ENCODE results near the gene SMG6.
"Not testable (repeated sequence)": the region's sequence is repeated elsewhere in the genome, so short reads cannot be mapped to it uniquely, and the experiment has no call there.

The SMG6 gene

DNA sequence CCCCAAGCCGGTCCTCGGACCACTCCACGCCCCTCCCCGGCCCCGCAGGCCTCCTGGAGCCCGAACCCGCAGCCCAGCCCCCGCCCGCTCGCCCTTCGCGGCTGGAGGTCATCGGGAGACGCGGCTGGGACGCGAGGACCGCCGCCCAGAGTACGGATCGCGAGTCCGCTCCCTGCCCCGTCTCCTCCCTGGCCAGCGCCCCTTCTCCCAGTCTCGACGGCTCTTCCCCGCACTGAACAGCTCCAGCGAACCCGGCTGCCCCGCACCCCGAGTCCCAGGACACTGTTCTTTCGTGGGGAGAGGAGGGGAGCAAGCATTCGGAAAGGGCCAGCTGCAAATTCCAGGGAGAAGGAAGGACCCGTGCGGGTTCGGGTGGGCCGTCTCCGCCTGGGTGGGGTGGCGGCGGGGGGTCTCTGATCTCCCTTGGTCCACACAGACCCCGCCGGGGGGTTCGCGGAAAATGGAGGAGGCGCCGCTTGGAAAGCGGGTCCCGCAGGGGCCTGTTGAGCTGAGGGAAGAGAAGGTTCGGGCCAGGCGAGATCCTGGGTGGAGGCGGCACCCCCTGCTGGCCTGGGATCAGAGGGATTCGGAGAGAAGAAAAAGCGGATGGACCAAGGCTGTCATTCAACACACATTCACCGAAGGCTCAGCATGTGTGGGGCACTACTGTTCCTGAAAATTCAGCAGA lies 277.8 kb downstream of the SMG6 start:
- no peak for DNase-seq (ENCODE audit: low read depth)

DNA sequence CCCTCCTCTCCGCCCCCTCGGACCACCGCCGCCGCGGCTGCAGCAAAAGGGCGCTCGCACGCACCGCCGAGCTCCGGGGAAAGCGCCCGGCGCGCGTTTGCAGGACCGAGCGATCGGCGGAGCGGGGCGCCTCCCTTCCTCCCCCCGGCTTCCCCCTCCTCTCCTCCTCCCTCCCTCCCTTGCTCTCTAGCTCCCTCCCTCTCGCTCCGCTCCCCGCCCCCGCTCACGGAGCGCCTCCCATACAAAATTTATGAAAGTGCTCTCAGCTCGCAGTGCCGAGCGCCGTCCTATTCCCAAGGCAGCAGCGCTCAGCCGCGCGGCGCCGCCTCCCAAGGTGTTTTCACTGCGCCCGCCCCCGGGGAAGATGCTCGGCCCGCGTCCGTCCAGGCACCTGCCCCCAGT lies 278.4 kb downstream of the SMG6 start, which contains the start of gene RTN4RL1:
Gene RTN4RL1 (minus strand): TSS at position 115 of the 402 bp plus-strand sequence. CDS start 469 bp downstream, outside the sequence.
- DNase-seq (ENCODE audit: low read depth): no peak

DNA sequence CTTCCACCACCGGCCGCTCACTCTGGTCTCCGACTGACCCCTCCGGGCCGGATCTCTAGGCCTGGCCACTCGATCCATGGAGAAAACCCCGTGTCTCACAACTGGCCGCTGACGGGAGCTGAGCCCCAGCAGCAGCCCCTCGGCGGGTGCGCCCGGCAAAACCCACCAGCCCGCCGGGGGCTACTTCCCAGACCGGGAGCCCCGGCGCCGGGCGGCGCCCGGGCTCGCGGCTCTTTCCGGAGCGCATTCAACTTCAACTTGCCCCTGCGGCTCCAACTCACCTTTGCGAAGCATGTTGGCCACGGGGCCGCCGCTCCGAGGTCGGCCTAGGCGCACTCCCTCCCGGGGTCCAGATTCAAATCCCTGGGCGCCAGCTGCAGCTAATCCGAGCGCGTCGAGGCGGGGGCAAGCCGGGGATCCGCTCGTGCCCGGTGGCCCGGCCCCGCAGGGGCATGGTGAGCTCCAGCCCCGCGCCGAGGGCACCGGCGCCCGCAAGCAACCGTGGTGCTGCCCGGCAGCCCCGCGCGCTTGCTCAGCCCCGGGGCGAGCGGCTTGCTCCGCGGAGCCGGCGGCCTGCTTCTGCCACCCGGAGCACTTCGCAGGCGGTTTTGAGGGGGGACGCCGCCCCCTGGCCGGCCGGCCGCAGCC lies 278.9 kb downstream of the SMG6 start:
- no peak for DNase-seq (ENCODE audit: low read depth)

DNA sequence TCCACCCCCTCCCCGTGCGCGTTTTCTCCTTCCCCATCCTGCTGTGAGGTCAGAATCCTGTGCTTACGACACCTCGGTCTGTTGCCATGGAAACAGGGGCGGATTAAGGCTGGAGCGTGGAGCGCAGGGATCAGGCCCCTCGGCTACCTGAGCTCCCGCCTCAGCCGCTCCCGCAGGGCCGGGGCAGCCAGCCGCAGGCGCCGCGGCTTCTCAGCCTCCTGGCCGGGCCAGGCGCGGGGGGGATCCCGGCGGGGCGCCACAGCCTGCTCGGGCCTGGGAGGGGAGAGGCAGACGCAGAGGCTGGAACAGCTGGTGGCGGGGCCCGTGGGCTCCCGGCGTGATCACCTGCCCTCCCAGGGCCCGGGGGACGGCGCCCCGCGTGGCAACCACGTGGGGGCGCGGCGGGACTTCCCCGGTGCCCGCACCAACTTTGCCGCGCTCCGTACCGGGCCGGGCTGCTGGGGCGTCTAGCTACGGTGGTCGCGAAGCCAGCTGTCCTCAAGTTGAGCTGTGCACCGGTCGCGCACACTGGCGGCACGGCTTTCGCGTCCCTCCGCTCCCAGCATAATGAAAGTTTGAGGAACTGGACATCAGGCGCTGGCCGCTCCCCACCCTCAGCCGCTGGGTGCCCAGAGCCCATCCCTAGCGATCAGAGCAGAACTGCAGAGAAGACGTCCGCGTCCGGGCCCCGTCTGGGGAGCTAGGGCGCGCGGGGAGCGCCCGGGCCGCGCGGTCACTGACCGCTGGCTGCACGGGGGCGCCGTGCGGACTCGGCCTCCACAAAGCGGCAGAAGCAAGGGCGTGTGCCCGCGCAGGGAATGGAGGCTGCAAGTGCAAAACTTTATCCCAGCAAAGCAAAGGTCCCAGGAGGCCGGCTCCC lies 279.7 kb downstream of the SMG6 start:
- DNase-seq (ENCODE audit: low read depth): no peak

DNA sequence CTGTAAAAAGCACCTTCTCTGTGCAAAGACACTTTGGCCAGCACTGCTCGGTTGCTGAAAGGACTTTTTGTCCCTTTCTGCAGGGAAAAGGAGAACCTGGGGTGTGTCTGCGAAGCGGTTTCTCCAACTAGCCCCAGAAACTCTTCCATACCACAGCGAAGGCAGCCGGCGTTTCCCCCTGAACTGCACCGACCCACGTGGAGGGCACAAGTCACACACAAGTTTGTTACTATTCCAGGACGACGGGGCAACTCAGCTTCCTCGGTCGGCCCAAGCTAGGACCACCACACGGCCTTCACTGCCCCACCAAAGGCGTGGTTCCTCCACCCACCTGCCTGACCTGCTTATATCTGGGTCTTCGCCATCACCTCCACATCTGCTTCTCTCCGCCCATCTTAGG lies 280.3 kb downstream of the SMG6 start:
- DNase-seq (ENCODE audit: low read depth): no peak

DNA sequence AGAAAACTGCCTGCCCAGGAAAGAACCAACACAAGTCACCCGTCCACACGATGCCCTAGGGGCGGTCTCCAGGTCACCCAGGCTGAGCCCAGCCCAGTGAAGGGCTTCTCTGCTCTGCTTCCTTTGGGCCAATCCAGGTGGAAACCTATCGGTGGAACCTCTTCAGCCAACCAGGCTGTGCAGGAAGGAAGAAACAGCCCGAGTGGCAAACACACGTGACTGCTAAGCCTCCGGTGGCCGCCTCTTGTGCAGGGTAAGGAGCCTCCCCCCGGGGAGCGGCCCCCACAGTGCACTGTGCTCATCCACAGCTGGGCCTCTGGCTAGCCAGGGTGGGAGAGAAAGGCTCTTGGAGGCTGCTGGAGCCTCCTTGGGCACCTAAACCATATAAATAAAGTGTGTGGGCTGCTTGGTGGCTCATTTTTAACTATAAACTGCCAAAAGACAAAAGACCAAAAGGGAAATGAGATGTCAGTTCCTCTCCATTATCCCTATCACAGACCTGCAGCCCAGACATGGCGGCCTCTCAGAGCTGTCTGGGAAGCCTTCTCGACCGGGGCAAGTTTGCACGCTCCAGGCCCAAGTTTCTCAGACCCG lies 280.8 kb downstream of the SMG6 start:
- no peak for DNase-seq (ENCODE audit: low read depth)

DNA sequence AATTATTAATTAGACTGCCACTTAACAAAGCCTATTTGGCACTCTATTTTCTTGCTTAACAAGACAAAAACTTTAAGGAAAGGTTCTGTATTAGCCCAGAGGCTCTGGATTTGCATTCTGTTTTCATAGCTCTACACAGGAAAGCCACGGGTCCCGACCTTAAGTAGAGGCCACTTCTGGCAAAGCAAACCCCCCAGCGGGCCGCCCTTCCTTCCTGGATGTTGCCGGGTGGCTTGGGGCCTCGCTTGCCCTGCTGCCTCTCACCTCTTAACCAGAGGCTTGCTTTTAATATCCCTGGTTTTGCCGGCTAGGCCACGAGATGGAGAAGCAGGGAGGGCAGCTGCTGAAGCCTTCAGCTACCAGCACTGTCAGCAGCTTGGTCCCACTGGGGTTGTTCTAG lies 282.9 kb downstream of the SMG6 start:
- DNase-seq (ENCODE audit: low read depth): no peak

DNA sequence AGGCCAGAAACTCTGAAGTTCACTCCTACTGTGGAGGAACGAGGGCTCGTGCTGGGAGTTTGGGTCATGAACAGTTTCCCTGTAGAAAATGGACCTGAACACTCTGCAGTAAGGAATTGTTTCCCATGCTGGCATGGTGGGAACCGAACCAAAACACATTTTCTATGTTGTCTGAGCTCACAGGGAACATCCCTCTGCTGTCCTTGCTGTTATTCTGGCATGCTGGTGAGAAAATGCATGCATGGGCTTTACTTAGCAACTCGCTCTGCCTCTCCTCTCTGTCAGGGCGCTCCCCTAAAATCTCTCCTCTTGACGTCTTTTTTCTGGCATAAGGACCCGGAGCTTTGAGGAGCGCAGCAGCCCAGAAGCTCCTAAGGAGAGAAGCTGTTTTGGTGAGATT lies 283.9 kb downstream of the SMG6 start:
- no peak for DNase-seq (ENCODE audit: low read depth)

DNA sequence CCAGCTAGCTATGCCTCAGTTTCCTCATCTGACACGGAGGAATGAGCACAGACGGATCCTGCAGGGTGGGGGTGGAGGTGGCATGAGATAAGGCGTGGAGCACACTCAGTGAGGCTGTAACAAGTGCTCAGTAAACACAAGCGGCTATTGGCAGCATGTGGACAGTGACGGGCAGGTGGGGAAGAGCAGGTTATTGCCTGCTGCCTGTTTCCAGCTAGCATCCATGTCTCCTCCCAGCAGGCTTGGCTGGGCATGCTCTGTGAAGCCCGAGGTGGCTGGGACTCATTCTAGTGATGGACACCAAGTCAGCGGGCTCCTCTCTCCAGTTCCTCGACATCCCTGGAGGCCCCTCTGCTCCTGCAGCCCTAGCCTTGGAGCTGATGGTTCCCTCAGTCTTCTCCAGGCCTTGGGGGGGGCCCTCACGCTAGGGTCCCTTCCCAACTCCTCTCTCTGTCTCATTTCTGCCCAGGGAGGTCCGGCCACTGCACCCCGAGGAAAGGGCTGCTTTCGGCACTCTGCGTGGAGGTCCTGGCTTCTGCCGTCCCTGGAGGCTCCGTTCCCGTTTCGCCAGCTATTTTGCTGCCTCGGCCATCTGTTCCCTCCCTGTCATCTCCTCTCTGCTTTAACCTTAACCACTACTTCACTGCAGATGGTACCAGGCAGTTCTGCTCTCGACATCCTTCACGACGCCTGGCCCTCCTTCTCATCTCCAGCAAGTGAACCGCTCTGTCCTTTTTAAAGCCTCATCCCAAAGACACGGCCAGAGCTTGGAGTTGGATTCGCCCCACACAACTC lies 284.7 kb downstream of the SMG6 start:
- DNase-seq (ENCODE audit: low read depth): no peak

DNA sequence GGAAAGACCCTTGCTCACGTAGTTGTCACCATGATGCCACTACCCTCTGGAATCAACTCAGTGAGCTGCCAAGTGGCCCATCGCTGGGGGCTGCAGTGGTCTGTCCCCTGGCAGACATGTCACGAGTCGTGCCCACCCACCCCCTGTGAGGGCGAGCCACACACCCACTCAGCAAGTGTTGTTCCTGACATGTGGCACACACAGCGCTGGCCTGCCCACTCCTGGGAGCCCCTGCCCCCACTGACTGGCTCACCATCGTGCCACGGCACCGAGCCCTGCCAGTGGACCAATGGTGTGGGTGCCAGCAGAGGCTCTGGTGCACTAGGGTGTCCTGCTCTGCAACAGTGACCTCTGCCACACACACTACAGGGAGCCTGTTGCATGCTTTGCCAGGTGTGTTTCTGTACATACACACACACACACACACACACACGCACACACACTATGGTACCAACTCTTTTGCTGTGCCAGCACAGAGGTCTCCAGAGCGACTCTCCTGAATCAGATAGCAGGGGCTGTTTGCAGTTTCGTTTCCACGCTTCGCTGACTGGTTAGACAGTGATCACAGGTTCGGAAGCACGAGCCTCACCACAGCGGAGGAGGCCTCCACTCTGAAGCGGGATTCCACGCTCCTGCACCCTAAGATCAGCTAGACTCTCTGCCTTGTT lies 286.2 kb downstream of the SMG6 start:
- no peak for DNase-seq (ENCODE audit: low read depth)

DNA sequence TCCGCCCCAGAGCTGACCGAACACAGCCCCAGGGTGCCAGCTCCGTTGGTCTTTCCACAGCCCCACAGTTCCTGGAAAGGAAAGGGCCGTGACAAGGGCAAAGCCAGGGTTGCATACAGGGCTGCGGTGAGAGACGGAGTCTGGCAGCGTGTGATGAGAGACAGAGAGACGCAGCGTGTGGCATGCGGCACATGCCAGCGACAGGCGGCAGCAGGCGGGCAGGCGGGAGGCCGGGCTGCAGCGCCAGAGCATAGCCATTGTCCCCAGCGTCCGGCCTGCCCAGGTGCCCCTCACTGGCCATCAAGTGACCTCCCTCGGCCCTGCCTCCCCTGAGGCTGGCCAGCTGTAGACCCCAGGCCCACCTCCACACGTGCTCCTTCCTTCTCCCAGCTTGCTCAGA lies 287.1 kb downstream of the SMG6 start:
- DNase-seq (ENCODE audit: low read depth): no peak

DNA sequence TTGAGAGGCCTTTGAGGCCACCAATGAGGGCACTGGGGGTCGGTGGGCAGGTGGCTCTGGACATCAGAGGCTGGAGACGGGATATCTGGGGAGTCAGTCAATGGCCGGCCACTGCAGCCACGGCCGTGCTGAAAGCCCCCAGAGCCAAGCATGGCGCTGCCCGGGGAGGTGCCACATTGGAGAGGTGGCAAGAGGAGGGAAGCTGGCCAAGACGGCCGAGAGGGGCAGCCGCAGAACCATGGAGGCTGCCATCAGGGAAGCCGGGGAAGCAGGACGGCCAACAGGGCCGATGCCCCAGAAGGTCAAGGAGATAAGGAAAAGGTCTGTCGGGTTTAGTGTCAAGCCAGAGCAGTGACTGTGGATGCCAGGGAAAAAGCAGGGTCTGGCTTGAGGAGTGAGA lies 288.3 kb downstream of the SMG6 start:
- no peak for DNase-seq (ENCODE audit: low read depth)

DNA sequence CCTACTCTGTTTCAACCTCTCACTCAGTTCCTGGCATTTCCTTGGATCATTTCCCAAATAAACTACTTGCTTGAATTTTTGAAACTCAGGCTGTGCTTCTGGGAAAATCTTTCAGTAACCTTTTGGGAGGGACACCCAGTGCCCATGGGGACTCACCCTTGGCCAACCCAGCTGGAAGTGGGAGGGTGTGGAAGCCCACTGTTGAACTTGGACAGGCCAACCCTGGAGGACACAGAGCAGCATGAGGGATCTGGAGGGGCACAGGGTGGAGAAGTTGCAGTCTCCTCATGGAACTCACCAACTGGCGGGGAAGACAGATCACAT lies 289.6 kb downstream of the SMG6 start:
- DNase-seq (ENCODE audit: low read depth): no peak

DNA sequence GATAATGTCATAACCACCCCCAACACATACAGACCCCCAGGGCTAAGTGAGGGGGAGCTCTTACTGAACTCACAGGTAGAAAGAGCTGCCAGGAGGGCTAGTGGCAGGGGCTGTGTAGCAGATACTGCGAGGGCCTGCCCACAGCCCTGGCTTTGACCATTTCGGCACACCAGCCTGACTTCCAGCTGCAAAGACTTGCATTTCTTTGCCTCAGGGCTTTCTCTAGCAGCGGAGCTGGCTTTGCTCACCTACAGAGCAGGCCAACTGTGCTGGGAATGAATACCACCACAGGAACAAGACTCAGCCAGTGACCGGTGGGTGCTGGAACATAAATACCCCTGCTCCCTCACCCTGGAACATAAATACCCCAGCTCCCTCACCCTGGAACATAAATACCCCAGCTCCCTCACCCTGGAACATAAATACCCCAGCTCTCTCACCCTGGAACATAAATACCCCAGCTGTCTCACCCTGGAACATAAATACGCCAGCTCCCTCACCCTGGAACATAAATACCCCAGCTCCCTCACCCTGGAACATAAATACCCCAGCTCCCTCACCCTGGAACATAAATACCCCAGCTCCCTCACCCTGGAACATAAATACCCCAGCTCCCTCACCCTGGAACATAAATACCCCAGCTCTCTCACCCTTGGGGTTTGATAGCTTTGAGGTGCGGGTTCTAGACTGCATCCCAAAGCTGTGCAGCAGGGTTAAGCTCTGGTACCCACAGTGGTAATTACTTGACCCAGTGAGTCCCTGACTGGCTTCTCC lies 290.2 kb downstream of the SMG6 start:
- DNase-seq (ENCODE audit: low read depth): not testable (repeated sequence)

DNA sequence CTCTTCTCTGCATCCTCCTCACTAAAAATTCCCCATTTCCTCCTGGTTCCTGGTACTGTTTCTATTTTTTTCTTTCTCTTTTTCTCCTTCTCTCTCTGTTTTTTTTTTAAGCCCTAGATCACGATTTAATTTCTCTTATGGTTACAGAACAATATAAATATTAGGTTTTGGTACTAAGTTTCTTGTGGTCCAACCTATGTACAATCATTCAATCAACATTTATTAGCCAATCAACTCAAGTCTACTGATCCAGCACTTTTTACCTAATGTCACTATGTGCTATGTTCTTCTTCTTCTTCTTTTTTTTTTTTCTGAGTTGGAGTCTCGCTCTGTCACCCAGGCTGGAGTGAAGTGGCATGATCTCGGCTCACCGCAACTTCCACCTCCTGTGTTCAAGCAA lies 291.1 kb downstream of the SMG6 start:
- no peak for DNase-seq (ENCODE audit: low read depth)

DNA sequence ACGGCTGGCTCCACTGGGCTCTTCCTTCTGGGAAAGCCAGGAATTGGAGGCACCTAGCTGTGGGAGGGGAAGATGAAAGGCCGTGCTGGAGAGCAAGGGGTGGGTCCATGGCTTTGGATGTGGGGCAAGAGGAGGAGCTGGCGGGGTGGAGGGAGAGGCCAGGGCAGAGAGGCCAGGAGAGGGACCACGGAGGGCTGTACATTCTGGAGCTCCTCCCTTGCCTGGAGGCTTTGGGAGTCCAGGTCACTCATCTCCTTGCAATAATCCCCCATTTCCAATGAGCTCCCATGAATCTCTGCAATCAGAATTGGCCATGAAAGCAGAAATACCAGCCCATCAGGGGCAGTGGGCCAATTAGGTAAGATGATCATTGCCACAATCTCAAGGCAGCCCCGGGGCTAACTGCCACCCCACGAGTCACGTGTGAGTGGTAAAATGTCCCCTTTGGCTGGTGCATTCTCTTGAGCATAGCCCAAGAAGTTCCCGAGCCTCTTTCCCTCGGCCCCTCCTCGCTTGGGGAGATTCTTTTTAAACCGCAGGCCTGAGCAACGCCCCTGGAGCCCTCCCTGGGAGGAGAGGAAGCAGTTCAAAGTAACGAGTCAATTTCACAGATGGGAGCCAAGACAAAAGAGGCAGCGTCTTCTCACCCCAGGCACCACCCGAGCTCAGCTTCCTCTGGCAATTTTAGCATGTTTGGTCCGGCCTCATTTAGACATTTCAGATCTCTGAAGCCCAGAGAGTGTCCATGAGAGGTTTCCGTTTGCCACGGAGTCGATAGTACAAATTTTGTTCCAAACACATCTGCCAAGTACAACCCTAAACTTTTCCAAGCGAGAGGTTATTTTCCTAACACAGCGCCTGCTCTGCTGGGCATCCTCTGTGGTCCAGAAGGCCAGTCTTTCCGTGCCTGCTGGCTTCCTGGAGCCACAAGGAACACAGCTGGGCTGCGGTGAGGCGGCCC lies 291.9 kb downstream of the SMG6 start:
- no peak for DNase-seq (ENCODE audit: low read depth)
